IMR-90 (cell line): ENCODE measurements around the gene NBEA.

ENCODE experiments used
- BHLHE40 ChIP-seq: fragments of 150-350 bp; IDR thresholded peaks from 2 replicates; pipeline ENCODE4 v1.6.1; 2016; ENCODE audit warnings: mild to moderate bottlenecking, low read depth, low read length
- CEBPB ChIP-seq: IDR thresholded peaks from 2 replicates; pipeline ENCODE4 v1.6.1; 2012; ENCODE audit warnings: low read depth, low read length, improper control_type of control experiment
- CHD1 ChIP-seq: IDR thresholded peaks from 2 replicates; pipeline ENCODE4 v1.6.1; 2012; ENCODE audit warnings: low read depth, low read length, improper control_type of control experiment
- CTCF ChIP-seq: conservative IDR thresholded peaks from 2 replicates; pipeline ENCODE4 v1.5.1; 2012; ENCODE audit warnings: mild to moderate bottlenecking, low read depth, low read length, improper control_type of control experiment
- FOS ChIP-seq: fragments of 150-350 bp; IDR thresholded peaks from 2 replicates; pipeline ENCODE4 v1.6.1; 2016; ENCODE audit warnings: low read depth, low read length
- MAFK ChIP-seq: IDR thresholded peaks from 2 replicates; pipeline ENCODE4 v1.6.1; 2012; ENCODE audit warnings: low read depth, low read length, improper control_type of control experiment
- MXI1 ChIP-seq: IDR thresholded peaks from 2 replicates; pipeline ENCODE4 v1.6.1; 2012; ENCODE audit warnings: low read depth, mild to moderate bottlenecking, low read length, moderate library complexity, borderline replicate concordance
- NFE2L2 ChIP-seq: fragments of 150-350 bp; IDR thresholded peaks from 2 replicates; pipeline ENCODE4 v1.6.1; 2016; ENCODE audit warnings: low read depth, mild to moderate bottlenecking, low read length
- POLR2A ChIP-seq: IDR thresholded peaks from 2 replicates; pipeline ENCODE4 v1.6.1; 2012; ENCODE audit warnings: mild to moderate bottlenecking, low read depth, low read length
- RAD21 ChIP-seq: IDR thresholded peaks from 2 replicates; pipeline ENCODE4 v1.6.1; 2012; ENCODE audit warnings: low read length, improper control_type of control experiment
- RCOR1 ChIP-seq: IDR thresholded peaks from 2 replicates; pipeline ENCODE4 v1.6.1; 2012; ENCODE audit warnings: mild to moderate bottlenecking, low read length, improper control_type of control experiment; ENCODE audit not compliant: insufficient replicate concordance
- RFX5 ChIP-seq: IDR thresholded peaks from 2 replicates; pipeline ENCODE4 v1.8.0; 2012; ENCODE audit warnings: low read depth, mild to moderate bottlenecking, low read length, moderate library complexity
- SMC3 ChIP-seq: fragments of 150-350 bp; IDR thresholded peaks from 2 replicates; pipeline ENCODE4 v1.6.1; 2016; ENCODE audit warnings: low read depth, mild to moderate bottlenecking, antibody characterized with exemption, low read length, moderate library complexity
- USF2 ChIP-seq: fragments of 150-350 bp; IDR thresholded peaks from 2 replicates; pipeline ENCODE4 v1.6.1; 2017; ENCODE audit warnings: mild to moderate bottlenecking, antibody characterized with exemption, low read length, low read depth

- no peak for TF ChIP-seq CTCF
- TF ChIP-seq RCOR1 = no peak
- no peak for TF ChIP-seq RAD21
- no peak for TF ChIP-seq POLR2A
- no peak for TF ChIP-seq SMC3
- no peak for TF ChIP-seq BHLHE40
- TF ChIP-seq RFX5 = no peak
- no peak for TF ChIP-seq CEBPB
- TF ChIP-seq MXI1 = no peak
- no peak for TF ChIP-seq USF2
- TF ChIP-seq FOS = no peak
- TF ChIP-seq MAFK = no peak
- TF ChIP-seq NFE2L2 = no peak
- no peak for TF ChIP-seq CHD1
Observed at GRCh38 chr13:35365883-35366282, 423.8 kb downstream of the NBEA start.
